IMR-90 (cell line): ENCODE data around the gene RAB37. TPM values are rescaled to one million over a fixed set of nuclear protein-coding genes. Genes with fewer than 3 reads are reported as not detected.

Experiments
- ATAC-seq: fragments of 200-7000 bp; cut with Tn5 transposase; 2 replicates; pipeline ENCODE4 v1.9.1; 2020; ENCODE audit warnings: low read depth, mild to moderate bottlenecking, moderate library complexity
- BruUV-seq: library from RNA; stranded (reverse); fragments of 400-500 nt; replicated peaks from 2 replicates; lab custom pipeline; 2021; lab: Mats Ljungman, UMichigan
- CTCF ChIA-PET: fragments of 300-600 bp; formaldehyde crosslinking; extraction: SDS; loops from one replicate; lab custom pipeline; 2021; ENCODE audit warnings: antibody characterized with exemption; lab: Yijun Ruan, JAX
- POLR2A ChIA-PET: fragments of 300-600 bp; sonication (Branson Sonifier 250); formaldehyde crosslinking; loops from one replicate; lab custom pipeline; 2022; ENCODE audit warnings: antibody characterized with exemption; ENCODE audit not compliant: unreplicated experiment; lab: Charles Lee
- DNase-seq: peaks from one replicate; pipeline ENCODE4 v3.0.0; 2013
- H2AFZ ChIP-seq: replicated peaks from 2 replicates; pipeline ENCODE3; 2013; ENCODE audit warnings: low read length, mild to moderate bottlenecking; ENCODE audit not compliant: poor library complexity
- H2AK5ac ChIP-seq: 2 replicates; pipeline ENCODE4 v1.6.1; 2013; ENCODE audit warnings: low read depth, low read length, inconsistent platforms
- H2AK9ac ChIP-seq: replicated peaks from 2 replicates; pipeline ENCODE3; 2013; ENCODE audit warnings: mild to moderate bottlenecking, low read depth, low read length, moderate library complexity; ENCODE audit not compliant: poor library complexity
- H2BK120ac ChIP-seq: 2 replicates; pipeline ENCODE4 v1.6.1; 2013; ENCODE audit warnings: low read depth, low read length, inconsistent platforms
- H2BK15ac ChIP-seq: 3 replicates; pipeline ENCODE4 v1.6.1; 2013; ENCODE audit warnings: low read depth, low read length, inconsistent platforms
- H2BK20ac ChIP-seq: 2 replicates; pipeline ENCODE4 v1.6.1; 2013; ENCODE audit warnings: low read depth, mild to moderate bottlenecking, inconsistent platforms, low read length, moderate library complexity
- H2BK5ac ChIP-seq: 2 replicates; pipeline ENCODE4 v1.6.1; 2013; ENCODE audit warnings: mild to moderate bottlenecking, low read depth, low read length, inconsistent platforms; ENCODE audit not compliant: poor library complexity, severe bottlenecking
- H3K14ac ChIP-seq: replicated peaks from 2 replicates; pipeline ENCODE4 v1.6.1; 2013; ENCODE audit warnings: low read depth, low read length, inconsistent platforms
- H3K18ac ChIP-seq: 2 replicates; pipeline ENCODE4 v1.6.1; 2013; ENCODE audit warnings: low read depth, low read length, control low read depth
- H3K23ac ChIP-seq: 2 replicates; pipeline ENCODE4 v1.6.1; 2013; ENCODE audit warnings: low read depth, low read length, inconsistent platforms
- H3K27ac ChIP-seq: 2 replicates; pipeline ENCODE4 v1.5.1; 2013; ENCODE audit warnings: mild to moderate bottlenecking, control low read depth, low read length; ENCODE audit not compliant: insufficient read depth
- H3K27me3 ChIP-seq: 2 replicates; pipeline ENCODE4 v1.6.1; 2013; ENCODE audit warnings: low read length; ENCODE audit not compliant: control insufficient read depth, insufficient read depth
- H3K36me3 ChIP-seq: 2 replicates; pipeline ENCODE4 v1.6.1; 2013; ENCODE audit warnings: low read length, mixed read lengths; ENCODE audit not compliant: control insufficient read depth, insufficient read depth
- H3K4ac ChIP-seq: 2 replicates; pipeline ENCODE4 v1.6.1; 2013; ENCODE audit warnings: low read depth, low read length, inconsistent platforms
- H3K4me1 ChIP-seq: 2 replicates; pipeline ENCODE4 v1.6.1; 2013; ENCODE audit warnings: low read length, mixed read lengths; ENCODE audit not compliant: control insufficient read depth, insufficient read depth
- H3K4me2 ChIP-seq: 2 replicates; pipeline ENCODE4 v1.6.1; 2013; ENCODE audit warnings: low read depth, mild to moderate bottlenecking, control low read depth, low read length, moderate library complexity
- H3K4me3 ChIP-seq: 2 replicates; pipeline ENCODE4 v1.5.1; 2013; ENCODE audit warnings: low read depth, mild to moderate bottlenecking, control low read depth, low read length, moderate library complexity; ENCODE audit not compliant: insufficient read depth
- H3K56ac ChIP-seq: 2 replicates; pipeline ENCODE4 v1.6.1; 2013; ENCODE audit warnings: low read length, inconsistent platforms; ENCODE audit not compliant: insufficient read depth; ENCODE audit errors: extremely low read depth
- H3K79me1 ChIP-seq, 2 experiments: 2 replicates each; pipeline ENCODE4 v1.6.1; 2013; ENCODE audit warnings: low read length in 2 of 2, inconsistent platforms in 1 of 2, low read depth in 1 of 2
- H3K9ac ChIP-seq: 2 replicates; pipeline ENCODE4 v1.6.1; 2013; ENCODE audit warnings: low read depth, low read length, control low read depth
- H3K9me1 ChIP-seq: 2 replicates; pipeline ENCODE4 v1.6.1; 2013; ENCODE audit warnings: low read length, inconsistent platforms; ENCODE audit not compliant: insufficient read depth
- H3K9me3 ChIP-seq: 2 replicates; pipeline ENCODE4 v1.6.1; 2013; ENCODE audit warnings: low read length; ENCODE audit not compliant: control insufficient read depth, insufficient read depth
- H4K20me1 ChIP-seq: 2 replicates; pipeline ENCODE4 v1.6.1; 2013; ENCODE audit warnings: low read length, inconsistent platforms; ENCODE audit not compliant: insufficient read depth
- H4K5ac ChIP-seq: 2 replicates; pipeline ENCODE4 v1.6.1; 2013; ENCODE audit warnings: mild to moderate bottlenecking, low read depth, low read length, control low read depth
- H4K8ac ChIP-seq, 2 experiments: 2 replicates each; pipeline ENCODE4 v1.6.1; 2013; ENCODE audit warnings: low read depth in 2 of 2, low read length in 2 of 2, control low read depth in 1 of 2, inconsistent platforms in 1 of 2
- H4K91ac ChIP-seq: 2 replicates; pipeline ENCODE4 v1.6.1; 2013; ENCODE audit warnings: low read depth, low read length, inconsistent platforms; ENCODE audit not compliant: insufficient read depth
- MAFK ChIP-seq: IDR thresholded peaks from 2 replicates; pipeline ENCODE4 v1.6.1; 2012; ENCODE audit warnings: low read depth, low read length, improper control_type of control experiment
- MAZ ChIP-seq: IDR thresholded peaks from 2 replicates; pipeline ENCODE4 v1.6.1; 2012; ENCODE audit warnings: low read depth, mild to moderate bottlenecking, low read length, improper control_type of control experiment, moderate library complexity, borderline replicate concordance
- MXI1 ChIP-seq: IDR thresholded peaks from 2 replicates; pipeline ENCODE4 v1.6.1; 2012; ENCODE audit warnings: low read depth, mild to moderate bottlenecking, low read length, moderate library complexity, borderline replicate concordance
- RAD21 ChIP-seq: IDR thresholded peaks from 2 replicates; pipeline ENCODE4 v1.6.1; 2012; ENCODE audit warnings: low read length, improper control_type of control experiment
- SMC3 ChIP-seq: fragments of 150-350 bp; IDR thresholded peaks from 2 replicates; pipeline ENCODE4 v1.6.1; 2016; ENCODE audit warnings: low read depth, mild to moderate bottlenecking, antibody characterized with exemption, low read length, moderate library complexity
- WGBS, 2 experiments: methylation state at CpG; one replicate each; pipeline versions ENCODE4 v1.1.5 to v1.1.7; 2013; ENCODE audit warnings: missing lambda C conversion rate in 2 of 2; ENCODE audit not compliant: insufficient read length in 1 of 2; ENCODE audit errors: extremely low coverage in 2 of 2; 5-methylcytosine and 5-hydroxymethylcytosine counted together
- dilution Hi-C: fragments of 300-500 bp; cut with HindIII; formaldehyde crosslinking; loops from one replicate; pipeline ENCODE4 v1.14.3; 2018; ENCODE audit warnings: low sequenced_read_pairs; ENCODE audit not compliant: unreplicated experiment
- in situ Hi-C: fragments of 300-500 bp; cut with MboI; formaldehyde crosslinking; loops from 3 replicates; pipeline ENCODE4 v1.14.3; 2019; ENCODE audit warnings: low sequenced_read_pairs, inconsistent platforms, mixed read lengths
- intact Hi-C: fragments of 100-400 bp; cut with micrococcal nuclease; formaldehyde crosslinking; loops from 2 replicates; pipeline ENCODE4 v1.10.0; 2022
- polyA plus RNA-seq, 3 experiments: library from polyadenylated mRNA; depleted of rRNA; stranded (reverse); fragments of >200 nt; gene quantifications; 2 replicates each; pipeline ENCODE4 v1.2.3, GENCODE V29; 2012; ENCODE audit warnings: low replicate concordance in 1 of 3
- total RNA-seq: library from RNA; depleted of rRNA; stranded (reverse); fragments of >200 nt; gene quantifications from 2 replicates; pipeline ENCODE4 v1.2.3, GENCODE V29; 2012
- TF ChIP-seq, protein P1 (sequence below): fragments of 150-350 bp; IDR thresholded peaks from 2 replicates; pipeline ENCODE4 v1.6.1; 2016; ENCODE audit warnings: low read depth, mild to moderate bottlenecking, low read length, moderate library complexity, borderline replicate concordance
- TF ChIP-seq, protein P2 (sequence below): conservative IDR thresholded peaks from 2 replicates; pipeline ENCODE4 v1.5.1; 2012; ENCODE audit warnings: mild to moderate bottlenecking, low read depth, low read length, improper control_type of control experiment

Gene RAB37
- total and polyA plus RNA-seq, 2 of the 4 experiments (the other 2 are of a cell fraction), result 0.19 TPM; not detected in 1

DNA sequence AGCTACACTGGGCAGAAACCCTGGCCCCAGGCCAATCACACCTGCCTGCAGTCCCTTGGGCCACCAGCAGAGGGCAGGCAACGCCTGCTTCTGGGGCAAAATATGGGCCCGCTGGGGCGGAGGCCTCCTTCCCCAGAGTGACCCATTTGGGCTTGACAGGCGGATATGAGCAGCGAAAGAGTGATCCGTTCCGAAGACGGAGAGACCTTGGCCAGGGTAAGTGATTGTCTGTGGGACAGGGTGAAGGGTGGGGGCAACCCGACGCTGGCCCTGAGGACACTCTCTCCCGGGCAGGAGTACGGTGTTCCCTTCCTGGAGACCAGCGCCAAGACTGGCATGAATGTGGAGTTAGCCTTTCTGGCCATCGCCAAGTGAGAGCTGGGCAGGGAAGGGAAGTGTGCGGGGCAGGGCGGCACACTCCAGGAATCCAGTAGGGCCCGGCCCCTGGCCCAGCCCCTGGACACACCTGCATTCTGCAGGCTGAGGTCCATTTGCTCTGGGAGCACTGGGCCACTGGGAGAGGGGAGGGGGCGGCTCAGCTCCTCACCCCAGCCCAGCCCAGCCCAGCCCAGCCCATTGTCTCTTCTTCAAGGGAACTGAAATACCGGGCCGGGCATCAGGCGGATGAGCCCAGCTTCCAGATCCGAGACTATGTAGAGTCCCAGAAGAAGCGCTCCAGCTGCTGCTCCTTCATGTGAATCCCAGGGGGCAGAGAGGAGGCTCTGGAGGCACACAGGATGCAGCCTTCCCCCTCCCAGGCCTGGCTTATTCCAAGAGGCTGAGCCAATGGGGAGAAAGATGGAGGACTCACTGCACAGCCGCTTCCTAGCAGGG lies 7.9 kb downstream of the RAB37 start:
- H3K56ac ChIP-seq, result no peak overlapping the region
- H2AK5ac ChIP-seq, result no peak overlapping the region
- no peak overlapping the region for H3K18ac ChIP-seq
- ATAC-seq, result peak; percentile 32
- no peak overlapping the region for H3K14ac ChIP-seq
- no peak overlapping the region for H3K27ac ChIP-seq
- dilution Hi-C loops, result no loop called here
- no peak overlapping the region for H2BK15ac ChIP-seq
- no peak overlapping the region for H3K9ac ChIP-seq
- no peak overlapping the region for H3K4me3 ChIP-seq
- peaks cover 3% of the 10 kb centered on the region; the same call in 1 of the 2 replicates for H3K27me3 ChIP-seq
- no peak overlapping the region for H2BK20ac ChIP-seq
- no peak overlapping the region for H2BK5ac ChIP-seq
- H3K23ac ChIP-seq, result no peak overlapping the region
- H4K5ac ChIP-seq, result no peak overlapping the region
- H3K9me3 ChIP-seq, result no peaks in the 10 kb centered on the region
- H3K79me1 ChIP-seq, result 0 out of 4 replicates have a peak, but pooled peaks cover 0 to 1% of the 10 kb centered on the region in 2 experiments
- 10% methylated on average over 6 of the region's 24 CpGs; no CpG with 5 or more reads in 1 of the 2 experiments for WGBS, 2 experiments
- POLR2A ChIA-PET, result interaction anchor here (0.6 kb wide), 1 partner anchor 14 kb away, joined by 4 read pairs; no protein-coding TSS in a partner anchor
- peak overlapping the region in 1 of 2 experiments; percentile 83; a peak in 1 of 4 replicates for H4K8ac ChIP-seq
- peak; percentile 47 for DNase-seq
- no TSS peak for BruUV-seq
- H3K9me1 ChIP-seq, result 0 out of 2 replicates have a peak, but pooled peaks cover under 1% of the 10 kb centered on the region
- peak overlapping the region; percentile 45; the same call in 1 of the 2 replicates for H3K4ac ChIP-seq
- TF ChIP-seq MAZ (0 out of 2 replicates have a peak, but pooled peaks have one; percentile 23), MXI1 (no peak), SMC3 (peak; percentile 88), MAFK (no peak), RAD21 (peak; percentile 95)
- TF ChIP-seq, protein P1, sequence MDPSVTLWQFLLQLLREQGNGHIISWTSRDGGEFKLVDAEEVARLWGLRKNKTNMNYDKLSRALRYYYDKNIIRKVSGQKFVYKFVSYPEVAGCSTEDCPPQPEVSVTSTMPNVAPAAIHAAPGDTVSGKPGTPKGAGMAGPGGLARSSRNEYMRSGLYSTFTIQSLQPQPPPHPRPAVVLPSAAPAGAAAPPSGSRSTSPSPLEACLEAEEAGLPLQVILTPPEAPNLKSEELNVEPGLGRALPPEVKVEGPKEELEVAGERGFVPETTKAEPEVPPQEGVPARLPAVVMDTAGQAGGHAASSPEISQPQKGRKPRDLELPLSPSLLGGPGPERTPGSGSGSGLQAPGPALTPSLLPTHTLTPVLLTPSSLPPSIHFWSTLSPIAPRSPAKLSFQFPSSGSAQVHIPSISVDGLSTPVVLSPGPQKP, result no peak
- TF ChIP-seq, protein P2, sequence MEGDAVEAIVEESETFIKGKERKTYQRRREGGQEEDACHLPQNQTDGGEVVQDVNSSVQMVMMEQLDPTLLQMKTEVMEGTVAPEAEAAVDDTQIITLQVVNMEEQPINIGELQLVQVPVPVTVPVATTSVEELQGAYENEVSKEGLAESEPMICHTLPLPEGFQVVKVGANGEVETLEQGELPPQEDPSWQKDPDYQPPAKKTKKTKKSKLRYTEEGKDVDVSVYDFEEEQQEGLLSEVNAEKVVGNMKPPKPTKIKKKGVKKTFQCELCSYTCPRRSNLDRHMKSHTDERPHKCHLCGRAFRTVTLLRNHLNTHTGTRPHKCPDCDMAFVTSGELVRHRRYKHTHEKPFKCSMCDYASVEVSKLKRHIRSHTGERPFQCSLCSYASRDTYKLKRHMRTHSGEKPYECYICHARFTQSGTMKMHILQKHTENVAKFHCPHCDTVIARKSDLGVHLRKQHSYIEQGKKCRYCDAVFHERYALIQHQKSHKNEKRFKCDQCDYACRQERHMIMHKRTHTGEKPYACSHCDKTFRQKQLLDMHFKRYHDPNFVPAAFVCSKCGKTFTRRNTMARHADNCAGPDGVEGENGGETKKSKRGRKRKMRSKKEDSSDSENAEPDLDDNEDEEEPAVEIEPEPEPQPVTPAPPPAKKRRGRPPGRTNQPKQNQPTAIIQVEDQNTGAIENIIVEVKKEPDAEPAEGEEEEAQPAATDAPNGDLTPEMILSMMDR, result peak; percentile 99
- no peak overlapping the region for H4K91ac ChIP-seq
- peak overlapping the region; percentile 76 for H2AK9ac ChIP-seq
- H3K36me3 ChIP-seq, result no peaks in the 10 kb centered on the region
- CTCF ChIA-PET, result interaction anchor here (0.8 to 1.9 kb wide), 7 partner anchors 9 to 128 kb away, joined by 3 to 5 read pairs (median 4); partner anchors contain the start of gene FDXR
- in situ Hi-C loops, result loop anchor here (5.0 to 10.0 kb wide), 2 partner anchors 122 to 210 kb away; no protein-coding TSS in a partner anchor
- peak overlapping the region; percentile 95 for H2AFZ ChIP-seq
- no peaks in the 10 kb centered on the region for H4K20me1 ChIP-seq
- no peak overlapping the region for H2BK120ac ChIP-seq
- H3K4me1 ChIP-seq, result peaks cover 6% of the 10 kb centered on the region; the same call in 1 of the 2 replicates
- peak overlapping the region; percentile 44 for H3K4me2 ChIP-seq
- intact Hi-C loops, result loop anchor here (1.0 to 5.0 kb wide), 4 partner anchors 31 to 213 kb away; partner anchors contain the start of gene NAT9
